A673 (cell line): Measurements from ENCODE around the gene GRID1.

Experiments used
- EZH2 ChIP-seq: fragments of 200-600 bp; sonication (generic); IDR thresholded peaks from 2 replicates; pipeline ENCODE4 v1.6.1; 2017; ENCODE audit warnings: borderline replicate concordance, low read depth, mild to moderate bottlenecking, mixed read lengths, antibody characterized with exemption, low read length; ENCODE audit not compliant: poor library complexity, severe bottlenecking
- TF ChIP-seq, protein P1 (sequence below): fragments of 300-800, 200-600 bp; sonication (generic); conservative IDR thresholded peaks from 2 replicates; pipeline ENCODE4 v1.5.1; 2017; ENCODE audit warnings: low read depth, mild to moderate bottlenecking, antibody characterized with exemption, low read length, moderate library complexity, mixed read lengths

DNA sequence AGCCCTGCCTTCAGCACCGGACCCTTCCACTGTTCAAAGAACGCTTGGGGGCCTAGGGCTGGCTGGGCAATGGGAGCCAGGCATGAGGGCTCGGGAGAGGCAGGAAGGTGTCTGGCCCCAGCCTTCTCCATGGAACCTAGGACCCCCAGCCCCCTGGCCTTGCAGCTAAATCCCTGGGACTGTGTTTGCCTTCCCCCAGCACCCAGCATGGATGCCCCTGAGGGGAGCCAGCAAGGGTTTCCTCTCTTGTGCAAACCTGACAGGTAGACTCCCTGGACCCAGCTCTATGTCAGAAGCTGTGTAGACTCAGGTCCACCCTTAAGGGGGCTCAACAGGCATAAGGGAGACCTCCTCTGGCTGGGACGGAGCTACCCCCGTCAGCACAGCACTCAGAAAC, 288.0 kb downstream of the GRID1 start:
- TF ChIP-seq, protein P1, sequence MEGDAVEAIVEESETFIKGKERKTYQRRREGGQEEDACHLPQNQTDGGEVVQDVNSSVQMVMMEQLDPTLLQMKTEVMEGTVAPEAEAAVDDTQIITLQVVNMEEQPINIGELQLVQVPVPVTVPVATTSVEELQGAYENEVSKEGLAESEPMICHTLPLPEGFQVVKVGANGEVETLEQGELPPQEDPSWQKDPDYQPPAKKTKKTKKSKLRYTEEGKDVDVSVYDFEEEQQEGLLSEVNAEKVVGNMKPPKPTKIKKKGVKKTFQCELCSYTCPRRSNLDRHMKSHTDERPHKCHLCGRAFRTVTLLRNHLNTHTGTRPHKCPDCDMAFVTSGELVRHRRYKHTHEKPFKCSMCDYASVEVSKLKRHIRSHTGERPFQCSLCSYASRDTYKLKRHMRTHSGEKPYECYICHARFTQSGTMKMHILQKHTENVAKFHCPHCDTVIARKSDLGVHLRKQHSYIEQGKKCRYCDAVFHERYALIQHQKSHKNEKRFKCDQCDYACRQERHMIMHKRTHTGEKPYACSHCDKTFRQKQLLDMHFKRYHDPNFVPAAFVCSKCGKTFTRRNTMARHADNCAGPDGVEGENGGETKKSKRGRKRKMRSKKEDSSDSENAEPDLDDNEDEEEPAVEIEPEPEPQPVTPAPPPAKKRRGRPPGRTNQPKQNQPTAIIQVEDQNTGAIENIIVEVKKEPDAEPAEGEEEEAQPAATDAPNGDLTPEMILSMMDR = no peak
- TF ChIP-seq EZH2 = no peak
